ENCODE results near the gene HAUS3.

The HAUS3 gene

DNA sequence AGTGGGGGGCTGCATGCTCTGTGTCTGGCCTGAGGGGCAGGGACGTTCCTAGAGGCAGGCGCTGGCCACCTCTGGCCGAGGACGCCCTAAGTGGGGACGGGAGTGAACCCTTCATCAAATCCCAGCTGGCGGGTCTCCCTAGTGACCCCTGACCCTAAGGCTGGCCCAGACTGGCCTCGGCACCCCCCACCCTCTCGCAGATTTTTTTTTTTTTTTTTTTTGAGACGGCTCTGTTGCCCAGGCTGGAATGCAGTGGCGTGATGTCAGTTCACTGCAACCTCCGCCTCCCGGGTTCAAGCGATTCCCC, 21.0 kb upstream of the HAUS3 start:
- peaks cover 31% of the 10 kb centered on the region for H3K36me3 Mint-ChIP-seq (ENCODE audit: low read depth)
- intact Hi-C loops (cut with micrococcal nuclease) = loop anchor here (1.0 to 5.0 kb wide), 2 partner anchors 21 to 154 kb away; partner anchors contain the start of genes CFAP99, HAUS3, POLN and ZFYVE28
- H3K4me3 Mint-ChIP-seq = peak overlapping the region; percentile 78
- H3K27me3 Mint-ChIP-seq = no peaks in the 10 kb centered on the region
- H3K4me1 Mint-ChIP-seq (ENCODE audit: low read depth) = peaks cover 23% of the 10 kb centered on the region
- peak overlapping the region; percentile 83 for H3K27ac Mint-ChIP-seq
- H3K9me3 Mint-ChIP-seq = no peaks in the 10 kb centered on the region

DNA sequence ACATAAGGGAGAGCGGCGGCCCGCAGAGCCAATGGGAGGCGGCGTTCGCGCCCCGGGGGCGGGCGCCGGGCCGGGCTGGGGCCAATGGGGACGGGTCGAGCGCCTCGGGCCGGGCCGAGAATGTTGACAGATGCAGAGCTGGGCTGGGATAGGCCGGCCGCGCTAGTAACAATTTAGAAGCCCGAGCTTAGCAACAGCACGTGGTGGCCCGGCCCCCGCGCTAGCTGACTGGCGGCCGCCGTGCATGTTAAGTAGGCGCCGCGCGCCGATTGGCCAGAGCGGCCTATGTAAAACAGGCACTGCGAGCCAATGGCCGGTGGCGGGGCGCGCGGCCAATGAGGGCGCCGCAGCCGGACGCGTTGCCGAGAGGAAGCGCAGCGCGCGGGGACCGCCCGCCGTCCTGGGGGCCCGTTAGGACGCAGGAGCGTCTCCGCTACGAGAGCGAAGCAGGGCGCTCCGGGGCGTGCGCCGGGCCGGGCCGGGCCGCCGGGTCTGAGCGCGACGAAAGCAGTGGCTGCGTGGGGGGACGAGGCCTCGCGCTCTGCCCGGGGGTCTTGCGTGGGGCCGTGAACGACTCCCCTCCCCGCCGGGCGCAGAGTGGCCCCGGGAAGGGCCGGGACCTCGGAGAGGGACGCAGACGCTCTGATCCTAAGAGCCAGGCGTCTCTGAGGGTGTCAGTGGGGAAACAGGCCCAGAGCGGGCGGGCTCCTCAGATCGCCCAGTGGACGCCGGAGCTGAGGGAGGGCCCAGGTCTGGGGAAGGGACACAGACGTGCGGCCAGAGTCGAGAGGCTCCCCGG, 20.4 kb upstream of the HAUS3 start:
- Mint-ChIP-seq H3K4me1 (ENCODE audit: low read depth) (peaks cover 28% of the 10 kb centered on the region), H3K27ac (peak overlapping the region; percentile 83), H3K27me3 (no peaks in the 10 kb centered on the region), H3K36me3 (ENCODE audit: low read depth) (peaks cover 36% of the 10 kb centered on the region), H3K4me3 (peak overlapping the region; percentile 78), H3K9me3 (no peaks in the 10 kb centered on the region)
- intact Hi-C loops (cut with micrococcal nuclease) = loop anchor here (1.0 to 5.0 kb wide), 2 partner anchors 20 to 155 kb away; partner anchors contain the start of genes CFAP99, HAUS3, POLN and ZFYVE28

DNA sequence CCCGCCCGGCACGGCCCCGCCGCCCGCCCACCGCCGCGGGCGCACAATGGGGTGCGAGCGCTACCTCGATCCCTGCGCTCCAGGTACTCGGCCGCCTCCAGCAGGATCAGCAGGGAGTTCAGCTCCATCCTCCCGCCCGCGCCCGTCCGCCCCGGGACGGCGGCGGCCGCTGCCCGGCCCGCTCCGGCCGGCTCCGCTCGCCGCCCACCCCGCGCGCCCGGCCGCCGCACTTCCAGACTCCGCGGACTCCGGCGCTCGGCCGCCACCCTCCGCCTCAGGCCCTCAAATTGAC, 19.9 kb upstream of the HAUS3 start, which contains the start of gene MXD4:
MXD4 (minus strand) TSS at position 257 of the 292 bp plus-strand sequence; CDS start at position 128, 129 bp downstream.
- peaks cover 33% of the 10 kb centered on the region for H3K4me1 Mint-ChIP-seq (ENCODE audit: low read depth)
- H3K27ac Mint-ChIP-seq = peak within 1 kb of the TSS; percentile 83
- H3K36me3 Mint-ChIP-seq (ENCODE audit: low read depth) = peaks cover 42% of the 10 kb centered on the region
- no peaks in the 10 kb centered on the region for H3K27me3 Mint-ChIP-seq
- H3K4me3 Mint-ChIP-seq = peak within 1 kb of the TSS; percentile 80
- intact Hi-C loops (cut with micrococcal nuclease) = loop anchor here (1.0 to 5.0 kb wide), 2 partner anchors 19 to 156 kb away; partner anchors contain the start of genes CFAP99, HAUS3, POLN and ZFYVE28
- no peaks in the 10 kb centered on the region for H3K9me3 Mint-ChIP-seq

DNA sequence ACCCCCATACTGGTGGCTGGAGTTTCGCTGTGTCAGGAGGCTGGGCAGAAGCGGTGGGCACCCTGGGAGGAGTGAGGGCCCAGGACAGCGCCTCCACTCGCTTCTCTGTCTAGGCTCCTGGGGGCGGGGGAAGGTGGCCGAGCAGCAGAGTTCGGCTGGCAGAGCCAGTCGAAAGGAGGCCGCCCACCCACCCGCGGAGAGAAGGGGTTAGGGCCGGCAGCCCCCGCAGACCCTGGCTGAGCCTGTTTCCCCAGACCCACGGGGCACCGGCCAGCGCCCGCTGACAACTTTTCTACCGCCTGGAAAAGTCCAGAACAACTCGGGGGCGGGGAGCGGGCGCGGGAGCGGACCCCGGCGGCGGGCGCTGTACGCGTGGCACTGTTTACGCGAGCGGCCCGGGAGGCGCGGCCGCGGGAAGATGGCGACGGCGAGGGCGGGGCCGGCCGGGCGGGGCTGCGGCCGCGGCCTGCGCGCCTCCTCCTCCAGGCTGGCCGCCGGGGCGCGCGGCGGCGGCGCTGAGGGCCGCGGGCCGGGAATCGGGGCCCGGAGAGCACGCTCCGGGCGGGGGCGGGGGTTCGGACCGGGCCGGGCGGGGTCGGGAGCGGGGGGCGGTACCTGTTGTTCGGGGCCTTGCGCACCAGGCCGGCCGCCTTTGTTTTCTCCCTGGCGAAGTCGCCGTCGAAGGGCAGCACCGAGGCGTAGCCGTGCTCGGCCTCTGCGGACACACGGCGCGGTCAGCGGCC, 19.4 kb upstream of the HAUS3 start:
- intact Hi-C loops (cut with micrococcal nuclease) = loop anchor here (5.0 kb wide), 1 partner anchor 156 kb away; the partner anchor contains the start of genes CFAP99 and ZFYVE28
- Mint-ChIP-seq H3K9me3 (no peaks in the 10 kb centered on the region), H3K27ac (no peak overlapping the region), H3K4me1 (ENCODE audit: low read depth) (peaks cover 34% of the 10 kb centered on the region), H3K36me3 (ENCODE audit: low read depth) (peaks cover 47% of the 10 kb centered on the region), H3K27me3 (no peaks in the 10 kb centered on the region), H3K4me3 (peak overlapping the region; percentile 80)

DNA sequence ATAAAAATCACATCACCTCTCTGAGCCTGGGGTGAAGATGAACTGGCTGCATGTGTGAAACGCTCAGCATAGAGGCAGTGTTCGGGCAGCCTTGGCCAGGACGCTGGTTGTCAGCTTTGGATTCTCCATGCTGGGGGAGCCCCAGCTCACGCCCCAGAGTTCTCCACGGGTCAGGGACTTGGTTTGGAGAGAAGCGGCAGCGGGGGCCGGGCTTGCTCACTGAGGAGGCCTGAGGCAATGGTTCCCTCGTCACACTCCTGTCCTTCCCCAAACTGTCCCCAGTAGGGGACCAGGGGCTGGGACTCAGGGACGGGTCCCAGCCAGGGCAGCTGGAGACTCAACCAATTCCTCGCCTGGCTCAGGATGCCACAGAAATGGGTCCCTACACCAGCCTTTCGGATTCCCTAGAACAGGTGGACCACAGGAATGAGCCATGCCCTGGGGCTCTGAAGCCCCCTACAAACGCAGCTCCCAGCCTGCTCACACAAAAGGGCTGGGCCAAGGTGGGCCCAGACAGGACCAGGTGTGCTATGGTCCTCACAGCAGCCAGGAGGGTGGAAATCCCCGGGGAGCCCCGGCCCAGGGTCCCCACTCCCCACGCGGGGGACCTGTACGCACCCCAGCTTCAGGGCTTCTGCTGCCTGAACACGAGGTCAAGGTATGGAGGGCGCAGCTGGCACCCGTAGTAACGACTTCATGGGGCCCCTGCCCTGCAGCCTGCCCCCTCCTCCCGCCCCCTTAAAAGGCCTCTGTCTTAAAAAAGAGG, 18.6 kb upstream of the HAUS3 start:
- no peaks in the 10 kb centered on the region for H3K27me3 Mint-ChIP-seq
- H3K4me1 Mint-ChIP-seq (ENCODE audit: low read depth) = peaks cover 34% of the 10 kb centered on the region
- H3K27ac Mint-ChIP-seq = no peak overlapping the region
- peaks cover 54% of the 10 kb centered on the region for H3K36me3 Mint-ChIP-seq (ENCODE audit: low read depth)
- H3K4me3 Mint-ChIP-seq = peak overlapping the region; percentile 80
- intact Hi-C loops (cut with micrococcal nuclease) = loop anchor here (5.0 kb wide), 1 partner anchor 157 kb away; the partner anchor contains the start of genes CFAP99 and ZFYVE28
- H3K9me3 Mint-ChIP-seq = no peaks in the 10 kb centered on the region

DNA sequence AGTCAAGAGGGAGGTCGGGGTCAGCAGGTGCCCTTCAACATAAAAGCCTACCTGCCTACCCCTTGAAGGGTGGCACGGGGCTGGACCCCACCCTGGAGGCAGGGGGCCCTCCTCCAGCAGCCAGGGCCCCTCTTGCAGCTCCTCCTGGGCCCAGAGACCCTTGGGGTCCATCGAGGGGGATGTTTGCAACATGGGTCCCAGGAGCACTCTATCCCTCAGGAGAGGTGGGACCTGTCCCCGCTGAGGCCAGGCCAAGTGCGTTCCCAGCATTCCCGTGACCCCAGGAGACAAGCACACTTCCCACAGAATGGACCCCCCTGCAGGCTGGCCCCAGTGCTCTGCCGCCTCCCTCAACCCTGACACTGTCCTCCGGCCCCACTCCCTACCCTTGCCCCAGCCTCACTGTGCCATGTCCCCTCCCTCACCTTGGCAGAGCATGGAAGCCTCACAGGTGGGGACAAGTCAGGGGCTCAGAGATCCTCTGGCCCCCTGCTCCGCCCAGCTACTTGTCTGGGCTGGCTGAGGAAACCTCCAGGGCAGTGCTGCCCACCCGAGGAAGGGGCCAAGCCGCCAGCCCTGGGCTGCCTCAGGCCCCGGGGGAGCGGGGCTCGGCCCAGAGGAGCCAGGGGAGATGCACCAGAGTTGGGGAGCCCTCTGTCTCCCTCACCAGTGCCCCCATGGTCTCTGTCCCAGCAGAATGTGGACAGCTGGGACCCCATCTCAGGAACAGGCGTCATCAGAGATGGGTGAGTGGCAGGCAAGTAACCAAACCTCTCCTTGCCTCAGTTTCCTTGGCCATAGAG, 17.8 kb upstream of the HAUS3 start:
- H3K4me3 Mint-ChIP-seq = no peak overlapping the region
- no peaks in the 10 kb centered on the region for H3K27me3 Mint-ChIP-seq
- H3K4me1 Mint-ChIP-seq (ENCODE audit: low read depth) = peaks cover 34% of the 10 kb centered on the region
- intact Hi-C loops (cut with micrococcal nuclease) = loop anchor here (5.0 kb wide), 1 partner anchor 158 kb away; the partner anchor contains the start of genes CFAP99 and ZFYVE28
- no peaks in the 10 kb centered on the region for H3K9me3 Mint-ChIP-seq
- no peak overlapping the region for H3K27ac Mint-ChIP-seq
- peaks cover 62% of the 10 kb centered on the region for H3K36me3 Mint-ChIP-seq (ENCODE audit: low read depth)

DNA sequence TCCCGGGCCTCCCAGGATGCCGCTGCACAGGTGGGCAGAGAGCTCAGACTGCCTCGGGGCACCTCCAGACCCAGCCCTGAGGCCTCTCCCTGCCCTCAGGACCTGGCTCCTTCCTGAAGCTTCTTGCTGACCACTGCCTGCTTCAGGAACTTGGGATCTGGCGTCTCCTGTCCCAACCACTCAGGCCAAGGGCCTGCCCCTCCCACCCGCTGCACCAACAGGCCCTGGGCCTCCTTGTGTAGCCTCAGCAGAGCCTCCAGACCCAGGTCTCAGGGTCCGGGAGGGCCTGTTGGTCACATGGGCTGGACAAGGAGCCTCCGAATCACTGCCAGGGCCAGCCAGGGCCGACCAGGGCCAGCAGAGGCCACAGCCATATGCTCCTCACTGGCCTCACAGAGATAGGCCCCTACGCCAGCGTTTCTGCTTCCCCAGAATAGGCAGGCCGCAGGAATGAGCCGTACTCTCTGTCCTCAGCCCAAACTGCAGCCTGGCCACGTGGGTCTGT, 17.2 kb upstream of the HAUS3 start:
- Mint-ChIP-seq H3K36me3 (ENCODE audit: low read depth) (peaks cover 69% of the 10 kb centered on the region), H3K27ac (no peak overlapping the region), H3K27me3 (no peaks in the 10 kb centered on the region), H3K9me3 (no peaks in the 10 kb centered on the region), H3K4me1 (ENCODE audit: low read depth) (peaks cover 34% of the 10 kb centered on the region), H3K4me3 (no peak overlapping the region)
- intact Hi-C loops (cut with micrococcal nuclease) = no loop called here

DNA sequence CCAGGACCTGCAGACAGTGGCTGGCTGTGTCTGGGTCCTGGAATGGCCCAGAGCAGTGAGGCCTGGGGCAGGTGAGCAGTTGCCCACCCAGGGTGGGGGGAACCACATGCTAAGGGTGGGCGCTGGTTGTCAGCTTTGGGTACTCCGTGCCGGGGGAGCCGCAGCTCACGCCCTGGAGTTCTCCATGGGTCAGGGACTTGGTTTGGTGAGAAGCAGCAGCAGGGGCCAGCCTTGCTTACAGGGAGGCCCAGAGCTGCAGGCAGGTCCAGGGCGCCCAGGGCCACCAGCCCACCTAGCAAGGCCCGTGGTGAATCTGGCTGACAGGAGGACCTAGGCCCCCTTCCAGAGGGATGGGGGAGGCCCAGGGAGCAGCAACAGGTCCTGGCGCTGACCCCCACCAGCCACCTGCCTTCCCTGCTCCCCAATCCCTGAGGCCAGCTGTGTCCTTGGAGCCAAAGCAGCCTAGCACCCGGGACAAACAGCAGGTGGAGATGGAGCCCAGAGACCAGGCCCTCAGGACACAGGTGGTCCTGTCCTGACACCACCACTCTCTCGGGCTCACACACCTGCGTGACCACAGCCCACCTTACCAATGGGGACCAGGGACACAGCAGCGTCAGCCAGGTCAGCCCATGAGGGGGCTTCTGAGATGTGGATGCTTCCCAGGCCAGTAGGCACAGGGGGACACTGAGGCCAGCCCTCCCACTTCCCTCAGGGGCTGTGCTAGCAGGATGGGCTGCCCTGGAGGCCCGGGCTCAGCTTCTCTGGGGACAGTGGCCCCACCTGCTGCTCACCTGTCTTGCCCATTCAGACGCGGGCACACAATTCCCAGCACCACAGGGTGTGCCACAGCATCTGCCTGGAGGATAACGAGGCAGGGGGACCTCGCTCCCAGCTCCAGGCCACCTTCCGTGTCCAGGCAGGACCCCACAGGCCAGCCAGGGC, 16.4 kb upstream of the HAUS3 start:
- intact Hi-C loops (cut with micrococcal nuclease) = no loop called here
- Mint-ChIP-seq H3K4me3 (no peak overlapping the region), H3K27me3 (no peaks in the 10 kb centered on the region), H3K36me3 (ENCODE audit: low read depth) (peaks cover 76% of the 10 kb centered on the region), H3K27ac (no peak overlapping the region), H3K9me3 (no peaks in the 10 kb centered on the region), H3K4me1 (ENCODE audit: low read depth) (peaks cover 37% of the 10 kb centered on the region)

DNA sequence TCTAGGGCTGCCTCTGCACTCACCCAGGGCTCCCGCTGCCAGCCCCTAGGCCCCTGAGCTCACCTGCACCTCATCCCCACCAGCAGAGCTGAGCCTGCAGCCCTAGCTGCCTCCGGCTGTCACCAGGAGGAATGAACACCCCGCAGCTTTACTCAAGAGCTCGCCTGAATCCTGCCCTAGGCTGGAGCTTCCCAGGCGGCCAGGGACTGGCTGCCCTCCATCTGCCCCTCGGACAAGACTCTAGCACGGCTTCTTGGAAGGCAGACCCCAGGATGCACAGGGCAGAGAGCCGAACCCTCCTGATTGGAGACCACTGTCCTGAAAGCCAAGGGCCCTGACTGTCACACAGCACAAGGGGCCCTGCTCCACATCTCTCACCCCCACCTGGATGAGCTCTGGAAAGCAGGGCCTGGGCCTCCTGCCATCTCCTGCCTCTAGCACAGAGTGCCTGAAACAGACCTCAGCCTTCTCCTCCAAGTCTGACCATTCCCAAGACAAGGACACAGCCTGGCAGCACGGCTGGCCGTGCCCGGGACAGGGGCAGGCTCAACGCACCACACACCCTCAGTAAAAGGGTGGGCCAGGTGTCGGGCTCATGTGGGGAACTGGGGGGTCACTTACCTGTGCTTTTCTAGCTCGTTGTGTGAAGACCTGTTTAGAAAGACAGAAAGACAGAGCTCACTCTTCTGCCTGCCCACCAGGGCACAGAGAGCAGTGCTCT, 15.6 kb upstream of the HAUS3 start:
- Mint-ChIP-seq H3K9me3 (no peaks in the 10 kb centered on the region), H3K27me3 (no peaks in the 10 kb centered on the region), H3K27ac (no peak overlapping the region), H3K36me3 (ENCODE audit: low read depth) (peaks cover 84% of the 10 kb centered on the region), H3K4me1 (ENCODE audit: low read depth) (peaks cover 34% of the 10 kb centered on the region), H3K4me3 (no peak overlapping the region)
- intact Hi-C loops (cut with micrococcal nuclease) = no loop called here

DNA sequence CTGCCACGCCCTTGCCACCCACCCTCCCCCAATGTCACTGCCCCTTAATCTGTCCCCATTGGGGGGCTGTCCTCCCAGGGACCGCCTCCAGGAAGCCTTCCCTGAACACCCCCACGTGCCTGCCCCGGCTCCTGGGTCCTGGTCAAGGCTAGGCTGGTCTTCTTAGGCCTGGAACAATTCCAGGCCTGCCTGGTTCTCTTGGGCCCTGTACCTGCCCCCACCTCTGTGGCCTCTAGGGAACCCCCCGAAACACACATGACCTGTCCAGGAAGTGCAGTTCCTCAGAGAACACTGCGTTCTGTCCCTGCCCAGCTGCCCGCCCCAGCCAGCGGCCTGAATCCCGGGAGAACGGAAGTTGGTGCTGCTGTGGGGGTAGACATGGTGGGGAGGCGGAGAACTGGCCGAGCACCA, 14.9 kb upstream of the HAUS3 start:
- no peak overlapping the region for H3K27ac Mint-ChIP-seq

DNA sequence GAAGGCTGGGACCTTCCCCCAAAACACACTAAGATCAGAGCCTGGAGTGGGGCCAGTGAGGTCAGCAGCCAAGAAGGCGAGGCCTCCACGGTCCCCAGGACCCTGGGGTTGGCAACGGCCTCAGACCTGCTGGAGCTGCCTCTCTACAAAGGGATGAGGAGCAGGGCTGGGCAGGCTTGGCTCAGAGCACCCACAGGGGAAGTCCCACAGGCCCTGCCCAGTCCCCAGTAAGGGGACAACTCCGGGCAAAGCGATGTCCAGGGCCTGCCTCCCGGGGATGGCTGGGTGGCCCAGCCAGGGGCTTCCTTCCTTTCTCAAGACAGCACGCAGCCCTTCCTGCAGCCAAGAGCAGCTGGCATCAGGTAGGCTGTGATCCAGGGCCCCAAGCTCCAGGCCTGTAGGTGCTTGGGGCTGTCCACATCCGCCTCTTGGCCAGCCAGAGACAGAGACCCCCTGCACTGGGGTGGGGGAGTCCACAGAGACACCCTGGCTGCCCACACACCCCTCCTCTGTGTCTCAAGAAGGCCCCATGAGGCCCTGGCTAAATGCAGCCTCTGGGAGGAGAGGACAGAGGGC, 14.3 kb upstream of the HAUS3 start:
- Mint-ChIP-seq H3K27ac (no peak overlapping the region), H3K4me3 (no peak overlapping the region), H3K9me3 (no peaks in the 10 kb centered on the region), H3K36me3 (ENCODE audit: low read depth) (peaks cover 97% of the 10 kb centered on the region), H3K27me3 (no peaks in the 10 kb centered on the region), H3K4me1 (ENCODE audit: low read depth) (peaks cover 33% of the 10 kb centered on the region)
- intact Hi-C loops (cut with micrococcal nuclease) = no loop called here

More for the DNA sequence above, 14.9 kb upstream of the HAUS3 start:
- Mint-ChIP-seq H3K27me3 (no peaks in the 10 kb centered on the region), H3K36me3 (ENCODE audit: low read depth) (peaks cover 92% of the 10 kb centered on the region), H3K9me3 (no peaks in the 10 kb centered on the region), H3K4me1 (ENCODE audit: low read depth) (peaks cover 33% of the 10 kb centered on the region), H3K4me3 (no peak overlapping the region)
- intact Hi-C loops (cut with micrococcal nuclease) = no loop called here

Measured in dendritic cell treated with granulocyte-macrophage colony-stimulating factor and Interleukin-4, amounts not matched to agents 40 ng/mL and 50 ng/mL, for 4 days (primary cell).